PFSK-1 (cell line): ENCODE data around the gene PHF11.

ENCODE experiments used
- FOXP2 ChIP-seq: optimal IDR thresholded peaks from 2 replicates; pipeline ENCODE3; 2011; ENCODE audit warnings: borderline replicate concordance, control low read depth, inconsistent platforms; ENCODE audit not compliant: insufficient read depth; ENCODE audit errors: extremely low read length, extremely low read depth
- POLR2AphosphoS5 ChIP-seq: IDR thresholded peaks from 2 replicates; pipeline ENCODE4 v1.6.1; 2012; ENCODE audit warnings: low read depth, mild to moderate bottlenecking, control low read depth, low read length, moderate library complexity
- REST ChIP-seq, 2 experiments: IDR thresholded peaks; 2 replicates each; pipeline versions ENCODE4 v1.6.1 to v1.8.0; 2011 to 2012; ENCODE audit warnings: low read depth in 2 of 2, low read length in 2 of 2, control low read depth in 1 of 2, inconsistent platforms in 1 of 2, mild to moderate bottlenecking in 1 of 2, moderate library complexity in 1 of 2; ENCODE audit not compliant: insufficient read depth in 1 of 2
- SIN3A ChIP-seq: IDR thresholded peaks from 2 replicates; pipeline ENCODE4 v1.6.1; 2012; ENCODE audit warnings: mild to moderate bottlenecking, low read length, moderate library complexity, borderline replicate concordance; ENCODE audit not compliant: insufficient read depth
- TAF1 ChIP-seq: IDR thresholded peaks from 2 replicates; pipeline ENCODE4 v1.6.1; 2012; ENCODE audit warnings: low read length, control low read depth, borderline replicate concordance; ENCODE audit not compliant: insufficient read depth

- TF ChIP-seq TAF1, result no peak
- TF ChIP-seq POLR2AphosphoS5, result no peak
- no peak for TF ChIP-seq REST (IDR thresholded peaks at IDR 0.05; ENCODE audit: insufficient read depth in 1 of 2, low read depth in 2 of 2, low read length in 2 of 2)
- TF ChIP-seq SIN3A, result no peak
- no peak for TF ChIP-seq FOXP2
Measured at GRCh38 chr13:49476529-49476928, 19.2 kb upstream of the PHF11 start.
